GM19468 (cell line): ENCODE measurements around the gene SPEM2.

Experiments used
- ATAC-seq: cut with Tn5 transposase; IDR thresholded peaks from one replicate; pipeline ENCODE4 v1.9.1; 2021; ENCODE audit warnings: mild to moderate bottlenecking, moderate library complexity, moderate number of reproducible peaks; ENCODE audit not compliant: unreplicated experiment; ENCODE audit errors: extremely low read depth

Gene SPEM2

GRCh38 chr17:7419819-7420610 lies 5.4 kb upstream of the SPEM2 start, which contains the start of gene SPEM1:
Gene SPEM1, plus strand, starts transcription at chr17:7420324. Its CDS starts 61 bp downstream, at chr17:7420385.
- ATAC-seq: no peak

GRCh38 chr17:7421186-7421585 lies 4.2 kb upstream of the SPEM2 start:
- ATAC-seq: no peak

DNA sequence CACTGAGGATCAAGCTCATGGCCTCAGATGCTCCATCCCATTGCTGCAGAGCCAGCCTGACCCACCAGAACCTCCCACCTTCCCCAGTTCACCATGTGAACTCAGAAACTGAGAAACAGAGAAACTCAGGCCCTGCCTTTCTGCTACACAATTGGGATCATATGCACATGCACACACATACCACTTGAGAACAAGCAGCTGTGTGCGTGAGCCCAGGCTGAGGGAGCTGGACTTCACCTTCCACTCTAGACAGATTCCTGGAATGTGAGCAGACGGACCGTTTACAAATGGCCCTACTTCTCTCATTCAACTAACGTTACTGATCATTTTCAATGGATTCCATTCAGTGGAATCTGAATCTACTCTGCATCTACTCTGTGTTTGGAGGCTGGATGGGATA lies 1.7 kb upstream of the SPEM2 start:
- ATAC-seq: no peak

DNA sequence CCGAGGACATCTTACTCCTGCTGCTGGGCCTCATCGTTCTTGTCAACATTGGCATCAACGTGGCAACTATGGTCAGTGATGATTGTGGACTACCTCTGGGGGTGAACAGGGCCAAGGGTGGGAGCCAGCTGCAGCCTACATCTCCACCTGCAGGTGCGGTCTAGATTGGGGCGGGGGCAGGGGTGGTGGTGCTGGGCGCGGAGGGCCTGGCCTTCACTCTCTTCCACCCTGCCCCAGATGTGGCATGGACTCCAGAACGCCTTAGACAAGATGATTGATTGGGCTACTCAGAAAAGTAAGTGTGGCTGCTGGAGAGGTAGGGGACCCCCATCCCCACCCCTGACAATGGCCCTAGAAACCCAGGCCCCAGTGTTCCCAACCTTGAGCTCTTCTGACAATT lies 340 bp downstream of the SPEM2 start:
- no peak for ATAC-seq

GRCh38 chr17:7426203-7426863 lies 917 bp downstream of the SPEM2 start:
- ATAC-seq: no peak

DNA sequence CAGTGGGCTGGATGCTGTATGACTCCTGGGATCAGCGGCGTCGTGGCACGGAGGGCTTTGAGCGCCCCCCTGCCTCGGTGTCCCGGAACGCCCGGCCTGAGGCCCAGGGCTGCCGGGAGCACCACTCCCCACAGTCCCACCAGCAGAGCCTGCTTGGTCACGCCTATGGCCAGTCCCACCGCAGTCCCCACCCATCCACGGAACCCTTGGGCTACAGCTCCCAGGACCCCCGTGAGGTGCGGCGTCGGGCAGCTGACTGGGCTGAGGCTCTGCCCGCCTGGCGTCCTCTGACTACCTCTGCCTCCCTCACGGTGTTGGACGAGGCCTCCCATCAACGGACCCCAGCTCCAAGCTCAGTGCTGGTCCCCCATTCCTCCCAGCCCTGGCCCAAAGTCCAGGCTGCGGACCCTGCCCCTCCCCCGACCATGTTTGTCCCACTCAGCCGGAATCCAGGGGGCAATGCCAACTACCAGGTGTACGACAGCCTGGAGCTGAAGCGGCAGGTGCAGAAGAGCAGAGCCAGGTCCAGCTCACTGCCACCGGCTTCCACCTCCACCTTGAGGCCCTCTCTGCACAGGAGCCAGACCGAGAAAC lies 1.6 kb downstream of the SPEM2 start:
- ATAC-seq: no peak

DNA sequence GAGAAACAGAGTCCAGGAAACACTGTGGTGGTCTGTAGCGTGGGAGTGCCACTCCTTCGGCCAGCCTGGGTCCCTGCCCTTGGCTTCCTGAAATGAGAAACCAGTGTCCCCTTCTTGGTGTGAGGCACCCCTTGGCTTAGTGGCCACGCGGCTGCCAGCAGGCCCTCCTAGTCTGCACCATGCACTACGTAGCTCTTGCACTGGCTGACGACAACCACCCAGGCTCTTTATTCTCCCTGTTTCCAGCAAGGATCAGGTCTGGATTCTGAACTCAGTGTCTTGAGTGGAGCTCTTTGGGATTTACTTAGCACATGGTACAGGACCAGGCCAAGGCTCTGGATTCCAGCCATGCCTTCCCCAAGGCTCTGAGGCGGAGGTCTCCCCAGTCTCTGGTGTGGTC lies 2.1 kb downstream of the SPEM2 start:
- ATAC-seq: no peak

DNA sequence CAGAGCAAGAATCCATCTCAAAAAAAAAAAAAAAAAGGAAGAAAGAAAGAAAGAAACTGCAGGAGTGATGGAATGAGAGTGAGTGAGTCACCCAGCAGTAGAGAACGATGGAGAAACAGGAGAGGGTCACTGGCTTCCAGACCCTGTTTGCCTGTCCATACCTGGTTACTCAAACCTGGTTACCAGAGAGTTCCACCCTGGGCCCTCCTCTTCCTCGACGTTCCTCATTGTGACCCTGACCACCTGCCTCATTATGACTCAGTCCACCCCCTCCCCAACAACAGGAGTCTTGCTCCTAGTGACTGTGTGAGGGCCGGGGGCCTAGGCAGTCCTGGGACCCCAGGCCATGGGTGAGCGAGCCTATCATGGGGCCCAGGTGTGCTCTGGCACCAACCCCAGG lies 3.1 kb downstream of the SPEM2 start, which contains the start of gene SPEM3:
SPEM3 (plus strand) TSS at position 301 of the 400 bp plus-strand sequence; CDS start at position 347, 46 bp downstream.
- ATAC-seq: no peak

DNA sequence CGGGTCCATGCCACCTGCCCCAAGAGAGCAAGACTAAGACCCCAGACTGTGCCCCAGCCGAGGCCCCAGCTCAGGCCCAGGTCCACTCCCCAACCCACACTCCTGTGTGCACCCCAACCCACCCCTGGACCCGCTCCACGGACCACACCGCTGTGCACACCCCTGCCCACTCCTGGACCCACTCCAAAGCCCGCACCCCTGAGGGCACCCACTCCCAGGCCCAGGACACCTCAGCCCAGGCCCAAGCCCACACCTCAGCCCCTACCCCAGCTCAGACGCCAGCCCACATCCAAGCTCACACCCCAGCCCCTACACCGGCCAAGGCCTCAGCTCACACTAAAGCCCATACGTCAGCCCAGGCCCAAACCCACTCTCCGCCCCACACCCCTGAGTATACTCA lies 4.3 kb downstream of the SPEM2 start:
- no peak for ATAC-seq

- ATAC-seq: no peak
Observed at GRCh38 chr17:7431231-7431630, 5.8 kb downstream of the SPEM2 start.

GRCh38 chr17:7432296-7432695 lies 6.9 kb downstream of the SPEM2 start:
- ATAC-seq: no peak

DNA sequence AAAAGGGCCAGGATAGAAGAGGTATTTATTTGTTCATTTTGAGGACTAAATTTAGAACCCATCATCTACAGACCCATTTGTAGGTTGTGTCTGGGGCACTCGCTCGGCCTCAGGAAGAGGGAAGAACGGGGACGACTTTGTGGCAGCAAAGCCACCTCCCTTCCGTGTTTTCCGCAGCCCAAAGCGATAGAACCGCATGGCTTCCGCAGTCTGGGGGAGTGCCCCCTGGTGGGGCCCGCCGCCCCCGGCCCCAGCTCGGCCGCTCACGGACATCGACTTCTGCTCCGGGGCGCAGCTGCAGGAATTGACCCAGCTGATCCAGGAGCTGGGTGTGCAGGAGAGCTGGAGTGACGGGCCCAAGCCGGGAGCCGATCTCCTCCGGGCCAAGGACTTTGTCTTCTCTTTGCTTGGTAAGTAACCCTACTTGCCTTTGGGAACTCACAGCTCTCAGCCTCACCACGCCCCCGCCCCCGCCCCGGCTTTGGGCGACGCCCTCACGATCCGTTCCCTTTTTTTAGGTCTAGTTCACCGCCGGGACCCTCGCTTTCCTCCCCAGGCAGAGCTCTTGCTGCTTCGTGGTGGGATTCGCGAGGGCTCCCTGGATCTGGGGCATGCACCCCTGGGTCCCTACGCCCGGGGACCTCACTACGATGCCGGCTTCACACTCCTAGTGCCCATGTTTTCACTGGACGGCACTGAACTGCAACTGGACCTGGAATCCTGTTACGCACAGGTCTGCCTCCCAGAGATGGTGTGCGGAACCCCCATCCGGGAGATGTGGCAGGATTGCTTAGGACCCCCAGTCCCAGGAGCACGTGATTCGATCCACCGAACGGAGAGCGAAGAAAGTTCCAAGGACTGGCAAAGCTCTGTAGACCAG lies 10.5 kb downstream of the SPEM2 start:
- no peak for ATAC-seq

DNA sequence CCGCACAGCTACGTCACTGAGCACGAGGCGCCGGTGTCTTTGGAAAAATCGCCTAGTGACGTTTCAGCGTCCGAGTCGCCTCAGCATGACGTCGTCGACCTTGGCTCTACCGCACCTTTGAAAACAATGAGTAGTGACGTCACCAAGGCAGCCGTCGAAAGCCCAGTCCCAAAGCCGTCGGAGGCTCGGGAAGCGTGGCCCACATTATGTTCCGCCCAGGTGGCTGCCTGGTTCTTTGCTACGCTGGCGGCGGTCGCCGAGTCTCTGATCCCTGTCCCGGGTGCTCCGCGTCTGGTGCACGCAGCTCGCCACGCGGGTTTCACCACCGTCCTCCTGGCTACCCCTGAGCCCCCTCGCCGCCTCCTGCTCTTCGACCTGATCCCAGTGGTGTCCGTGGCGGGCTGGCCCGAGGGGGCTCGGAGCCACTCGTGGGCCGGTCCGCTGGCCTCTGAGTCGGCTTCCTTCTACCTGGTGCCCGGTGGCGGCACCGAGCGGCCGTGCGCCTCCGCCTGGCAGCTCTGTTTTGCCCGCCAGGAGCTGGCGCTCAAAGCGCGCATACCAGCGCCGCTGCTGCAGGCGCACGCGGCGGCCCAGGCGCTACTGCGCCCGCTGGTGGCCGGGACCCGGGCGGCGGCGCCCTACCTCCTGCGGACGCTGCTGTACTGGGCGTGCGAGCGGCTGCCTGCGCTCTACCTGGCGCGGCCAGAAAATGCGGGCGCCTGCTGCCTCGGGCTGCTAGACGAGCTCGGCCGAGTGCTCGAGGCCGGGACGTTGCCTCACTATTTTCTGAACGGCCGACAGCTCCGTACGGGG lies 11.3 kb downstream of the SPEM2 start:
- ATAC-seq: no peak

GRCh38 chr17:7437369-7437863 lies 12.0 kb downstream of the SPEM2 start:
- ATAC-seq: no peak

DNA sequence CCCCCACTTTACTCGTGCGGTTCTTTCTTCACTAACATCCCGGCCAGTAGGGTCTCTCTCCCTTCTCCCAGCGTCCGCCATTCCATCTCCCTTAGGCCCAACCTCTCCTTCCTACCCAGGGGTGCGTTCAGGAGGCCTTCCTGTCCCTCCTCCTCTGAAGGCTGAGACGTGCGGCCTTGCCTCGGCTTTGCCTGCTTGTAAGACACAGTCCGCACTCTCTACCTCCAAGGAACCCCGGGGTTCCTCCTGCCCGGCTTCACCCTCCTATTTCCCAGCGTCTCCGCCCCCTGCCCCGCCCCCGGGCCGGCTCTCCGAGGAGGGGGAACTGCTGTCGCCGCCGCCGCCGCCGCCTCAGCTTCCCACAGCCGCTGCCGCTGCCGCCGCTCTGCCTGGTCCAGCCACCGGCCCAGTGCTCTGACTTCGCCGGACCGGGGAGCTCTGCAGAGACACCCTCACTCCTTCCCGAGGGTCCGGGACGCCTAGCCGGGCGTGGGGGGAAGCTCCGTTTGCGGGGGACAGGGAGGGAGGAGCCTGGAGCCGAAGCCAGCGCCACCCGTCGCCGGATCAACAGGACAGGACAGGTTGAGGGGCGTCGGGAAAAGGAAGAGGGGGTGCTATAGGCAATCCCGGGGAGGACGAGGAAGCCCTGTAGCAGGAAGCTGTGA lies 12.7 kb downstream of the SPEM2 start:
- no peak for ATAC-seq

- ATAC-seq: no peak
Observed at GRCh38 chr17:7438656-7439460, 13.4 kb downstream of the SPEM2 start.

DNA sequence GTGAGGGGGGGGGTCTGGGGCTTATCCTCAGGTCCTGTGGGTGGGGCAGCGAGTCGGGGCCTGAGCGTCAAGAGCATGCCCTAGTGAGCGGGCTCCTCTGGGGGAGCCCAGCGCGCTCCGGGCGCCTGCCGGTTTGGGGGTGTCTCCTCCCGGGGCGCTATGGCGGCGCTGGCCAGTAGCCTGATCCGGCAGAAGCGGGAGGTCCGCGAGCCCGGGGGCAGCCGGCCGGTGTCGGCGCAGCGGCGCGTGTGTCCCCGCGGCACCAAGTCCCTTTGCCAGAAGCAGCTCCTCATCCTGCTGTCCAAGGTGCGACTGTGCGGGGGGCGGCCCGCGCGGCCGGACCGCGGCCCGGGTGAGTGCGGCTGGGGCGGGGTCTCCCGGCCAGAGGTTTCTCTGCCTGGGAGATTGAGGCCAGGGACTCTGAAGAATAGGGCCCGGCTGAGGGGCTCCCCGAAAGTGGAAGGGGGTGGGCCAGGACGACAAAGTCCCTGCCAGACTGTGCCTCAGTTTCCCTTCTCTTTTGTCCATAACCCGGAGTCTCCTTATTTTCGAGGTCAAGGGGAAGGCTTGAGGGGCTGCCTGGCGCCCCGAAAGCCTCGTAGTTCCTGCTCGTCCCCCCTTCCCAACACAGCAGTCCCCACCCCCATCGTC lies 14.2 kb downstream of the SPEM2 start, which contains the start of gene FGF11:
FGF11 (plus strand) TSS at position 51 of the 651 bp plus-strand sequence; CDS start at position 160, 109 bp downstream.
- ATAC-seq: no peak
